Hepatocyte (in vitro differentiated cells): ENCODE results near the gene IGSF22. TPM values are rescaled to one million over a fixed set of nuclear protein-coding genes. Genes with fewer than 3 reads are reported as not detected.

Source experiments
- DNase-seq: peaks from one replicate; pipeline ENCODE4 v3.0.0-alpha.2; 2016; ENCODE audit warnings: low spot score
- H2AFZ ChIP-seq: fragments of 200-600 bp; sonication (generic); 2 replicates; pipeline ENCODE4 v1.6.0; 2016; ENCODE audit warnings: antibody characterized with exemption, mild to moderate bottlenecking
- H3K27ac ChIP-seq: fragments of 200-600 bp; sonication (generic); 2 replicates; pipeline ENCODE4 v1.5.1; 2016; ENCODE audit warnings: mild to moderate bottlenecking
- H3K27me3 ChIP-seq: fragments of 200-600 bp; sonication (generic); 2 replicates; pipeline ENCODE4 v1.6.1; 2016
- H3K36me3 ChIP-seq: fragments of 200-600 bp; sonication (generic); replicated peaks from 2 replicates; pipeline ENCODE4 v1.5.1; 2016; ENCODE audit warnings: low read depth; ENCODE audit not compliant: insufficient read depth
- H3K4me1 ChIP-seq: fragments of 200-600 bp; sonication (generic); 2 replicates; pipeline ENCODE4 v1.5.1; 2016; ENCODE audit warnings: mild to moderate bottlenecking, moderate library complexity; ENCODE audit not compliant: insufficient read depth
- H3K4me2 ChIP-seq: fragments of 200-600 bp; sonication (generic); 2 replicates; pipeline ENCODE4 v1.6.0; 2016
- H3K4me3 ChIP-seq: fragments of 200-600 bp; sonication (generic); 2 replicates; pipeline ENCODE4 v1.5.1; 2016; ENCODE audit warnings: mild to moderate bottlenecking
- H3K79me2 ChIP-seq: fragments of 200-600 bp; sonication (generic); 2 replicates; pipeline ENCODE4 v1.6.0; 2017; ENCODE audit warnings: mild to moderate bottlenecking
- H3K9me2 ChIP-seq: fragments of 200-600 bp; sonication (generic); replicated peaks from 2 replicates; pipeline ENCODE4 v1.6.0; 2017; ENCODE audit warnings: mild to moderate bottlenecking; ENCODE audit not compliant: insufficient read depth
- H3K9me3 ChIP-seq: fragments of 200-600 bp; sonication (generic); 2 replicates; pipeline ENCODE4 v1.5.1; 2016; ENCODE audit warnings: low read depth, mild to moderate bottlenecking
- H4K20me1 ChIP-seq: fragments of 200-600 bp; sonication (generic); 2 replicates; pipeline ENCODE4 v1.6.0; 2016; ENCODE audit warnings: mild to moderate bottlenecking; ENCODE audit not compliant: insufficient read depth, poor library complexity, severe bottlenecking
- EZH2 ChIP-seq: fragments of 200-600 bp; sonication (generic); IDR thresholded peaks from 2 replicates; pipeline ENCODE4 v1.6.1; 2016; ENCODE audit warnings: antibody characterized with exemption, mild to moderate bottlenecking, borderline replicate concordance
- EZH2phosphoT487 ChIP-seq: fragments of 200-600 bp; sonication (generic); IDR thresholded peaks from one replicate; pipeline ENCODE4 v1.6.1; 2018; ENCODE audit warnings: antibody characterized with exemption, mild to moderate bottlenecking, low read depth, moderate library complexity; ENCODE audit not compliant: unreplicated experiment, severe bottlenecking
- WGBS: methylation state at CpG from one replicate; pipeline ENCODE4 v1.1.6; 2016; ENCODE audit warnings: low lambda C conversion rate; ENCODE audit errors: missing lambda C conversion rate; 5-methylcytosine and 5-hydroxymethylcytosine counted together
- polyA plus RNA-seq: library from polyadenylated mRNA; unstranded; fragments of >200 nt; fragmentation: Nextera tagmentation; extraction: Ambion mirVana; gene quantifications from 2 replicates; pipeline ENCODE4 v1.2.1, GENCODE V29; 2016
- total RNA-seq: library from RNA; depleted of rRNA; stranded (reverse); fragments of >200 nt; gene quantifications from 2 replicates; pipeline ENCODE4 v1.2.3, GENCODE V29; 2014
- TF ChIP-seq, protein P1 (sequence below): fragments of 200-600 bp; sonication (generic); IDR thresholded peaks from 2 replicates; pipeline ENCODE4 v1.5.1; 2016; ENCODE audit warnings: antibody characterized with exemption, mild to moderate bottlenecking; ENCODE audit not compliant: poor library complexity

Gene IGSF22
- total and polyA plus RNA-seq, 2 experiments from 2014 or later = not detected

DNA sequence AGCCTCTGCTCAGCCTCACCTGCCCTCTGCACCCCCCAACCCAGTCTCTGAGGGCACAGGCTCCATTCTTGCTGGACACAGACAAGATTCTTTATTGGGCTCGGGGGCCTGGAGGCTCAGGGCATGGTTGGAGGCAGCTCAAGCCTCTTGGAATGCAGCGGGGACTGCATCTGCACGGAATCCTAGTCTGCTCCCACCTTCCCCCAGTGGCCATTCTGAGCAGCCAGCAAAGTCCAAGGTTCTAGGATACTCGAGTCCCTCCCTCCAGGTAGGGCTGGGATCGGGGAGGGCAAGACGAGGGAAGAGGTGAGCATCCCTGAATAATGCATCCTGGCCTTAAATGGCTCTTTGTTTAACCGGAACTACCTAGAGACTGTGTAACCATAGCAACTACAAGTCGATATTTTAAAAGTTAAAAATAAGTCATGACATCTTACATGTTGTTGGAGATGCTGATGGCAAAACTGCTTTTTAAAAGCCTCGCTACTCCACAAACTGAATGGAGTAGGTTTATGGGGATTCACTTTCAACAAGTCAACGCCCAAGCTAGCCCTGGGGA is 10.7 kb upstream of the IGSF22 start:
- no peak for DNase-seq
- no peaks in the 10 kb centered on the region for H3K9me3 ChIP-seq
- H4K20me1 ChIP-seq = no peaks in the 10 kb centered on the region
- no peak overlapping the region for H2AFZ ChIP-seq
- no peak overlapping the region for H3K4me3 ChIP-seq
- no peaks in the 10 kb centered on the region for H3K36me3 ChIP-seq
- H3K4me1 ChIP-seq = no peaks in the 10 kb centered on the region
- H3K79me2 ChIP-seq = no peaks in the 10 kb centered on the region
- H3K4me2 ChIP-seq = no peak overlapping the region
- H3K27ac ChIP-seq = no peak overlapping the region
- TF ChIP-seq, protein P1, sequence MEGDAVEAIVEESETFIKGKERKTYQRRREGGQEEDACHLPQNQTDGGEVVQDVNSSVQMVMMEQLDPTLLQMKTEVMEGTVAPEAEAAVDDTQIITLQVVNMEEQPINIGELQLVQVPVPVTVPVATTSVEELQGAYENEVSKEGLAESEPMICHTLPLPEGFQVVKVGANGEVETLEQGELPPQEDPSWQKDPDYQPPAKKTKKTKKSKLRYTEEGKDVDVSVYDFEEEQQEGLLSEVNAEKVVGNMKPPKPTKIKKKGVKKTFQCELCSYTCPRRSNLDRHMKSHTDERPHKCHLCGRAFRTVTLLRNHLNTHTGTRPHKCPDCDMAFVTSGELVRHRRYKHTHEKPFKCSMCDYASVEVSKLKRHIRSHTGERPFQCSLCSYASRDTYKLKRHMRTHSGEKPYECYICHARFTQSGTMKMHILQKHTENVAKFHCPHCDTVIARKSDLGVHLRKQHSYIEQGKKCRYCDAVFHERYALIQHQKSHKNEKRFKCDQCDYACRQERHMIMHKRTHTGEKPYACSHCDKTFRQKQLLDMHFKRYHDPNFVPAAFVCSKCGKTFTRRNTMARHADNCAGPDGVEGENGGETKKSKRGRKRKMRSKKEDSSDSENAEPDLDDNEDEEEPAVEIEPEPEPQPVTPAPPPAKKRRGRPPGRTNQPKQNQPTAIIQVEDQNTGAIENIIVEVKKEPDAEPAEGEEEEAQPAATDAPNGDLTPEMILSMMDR = no peak
- TF ChIP-seq EZH2phosphoT487 (no peak), EZH2 (no peak)
- WGBS = 57% methylated on average over 10 of the region's 10 CpGs
- H3K27me3 ChIP-seq = no peaks in the 10 kb centered on the region
- no peaks in the 10 kb centered on the region for H3K9me2 ChIP-seq

DNA sequence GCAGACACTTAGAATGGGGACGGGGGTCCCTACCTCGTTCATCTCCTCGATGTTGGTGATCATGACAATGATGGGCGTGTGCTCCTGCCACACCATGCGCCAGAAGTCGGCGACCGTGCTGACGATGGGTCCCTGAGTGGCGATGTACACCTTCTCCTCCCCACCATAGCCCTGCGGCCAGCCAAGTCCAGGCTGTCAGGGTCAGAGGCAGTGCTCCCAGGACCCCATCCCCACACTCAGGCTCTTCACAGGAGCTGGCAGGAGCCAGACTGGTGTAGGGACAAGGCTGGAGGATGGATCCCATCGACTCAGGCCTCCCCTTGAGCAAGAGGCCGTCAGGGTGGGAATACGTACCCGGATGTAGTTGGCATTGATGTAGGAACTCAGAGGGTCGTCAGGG is 7.2 kb upstream of the IGSF22 start:
- Histone ChIP-seq H3K36me3 (no peaks in the 10 kb centered on the region), H3K9me3 (no peaks in the 10 kb centered on the region), H4K20me1 (no peaks in the 10 kb centered on the region), H3K9me2 (no peaks in the 10 kb centered on the region), H3K4me1 (no peaks in the 10 kb centered on the region), H3K79me2 (no peaks in the 10 kb centered on the region), H2AFZ (no peak overlapping the region), H3K4me3 (no peak overlapping the region), H3K4me2 (no peak overlapping the region), H3K27ac (no peak overlapping the region), H3K27me3 (no peaks in the 10 kb centered on the region)
- TF ChIP-seq, protein P1 = no peak
- TF ChIP-seq EZH2phosphoT487 (no peak), EZH2 (no peak)
- DNase-seq = no peak
- 96% methylated on average over 16 of the region's 16 CpGs for WGBS

DNA sequence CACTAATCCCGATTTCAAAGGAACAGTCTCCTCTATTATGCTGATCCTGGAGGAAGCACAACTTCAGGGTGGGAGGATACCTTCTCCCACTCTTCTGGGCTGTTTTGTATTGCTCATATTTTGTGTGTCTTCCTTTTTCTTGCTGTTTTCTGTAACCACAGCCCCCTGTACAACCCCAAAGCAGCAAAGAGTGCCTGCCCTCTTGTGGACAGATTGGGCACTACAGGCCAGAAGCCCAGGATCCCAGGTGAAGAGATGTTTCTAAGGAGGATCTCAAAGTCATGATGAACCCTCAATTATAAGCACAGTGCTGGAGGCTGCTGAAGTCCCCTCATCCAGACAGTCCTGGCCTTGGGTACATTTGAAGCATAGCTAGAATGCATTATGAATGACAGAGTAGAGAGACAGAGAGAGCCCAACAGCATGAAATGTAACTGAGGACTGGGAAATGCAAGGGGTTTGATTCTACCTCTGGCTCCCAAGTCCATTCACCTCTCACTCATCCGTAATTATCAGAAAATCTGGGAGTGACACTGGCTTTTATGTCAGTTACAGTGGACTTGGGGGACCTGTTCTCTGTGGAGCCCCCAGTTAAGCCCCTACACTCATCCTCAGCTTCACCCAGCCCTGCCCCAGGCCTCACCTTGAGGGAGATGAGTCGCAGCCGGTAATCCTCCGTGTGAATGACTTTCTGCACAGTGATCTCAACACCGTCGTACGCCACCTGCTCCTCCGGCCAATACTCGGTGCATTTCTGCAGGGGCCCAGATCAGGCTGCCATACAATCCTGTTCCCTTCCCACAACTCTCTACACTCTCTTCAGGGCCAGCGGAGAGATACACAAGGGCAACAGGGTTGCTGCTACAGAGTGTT is 6.2 kb upstream of the IGSF22 start:
- H3K4me1 ChIP-seq = no peaks in the 10 kb centered on the region
- no peak overlapping the region for H3K4me3 ChIP-seq
- H3K27ac ChIP-seq = no peak overlapping the region
- no peaks in the 10 kb centered on the region for H3K36me3 ChIP-seq
- H3K9me3 ChIP-seq = no peaks in the 10 kb centered on the region
- 72% methylated on average over 11 of the region's 11 CpGs for WGBS
- TF ChIP-seq EZH2 (no peak), EZH2phosphoT487 (no peak)
- TF ChIP-seq, protein P1 = peak; percentile 97
- DNase-seq = peak; percentile 54
- H3K4me2 ChIP-seq = no peak overlapping the region
- H3K9me2 ChIP-seq = no peaks in the 10 kb centered on the region
- no peaks in the 10 kb centered on the region for H3K79me2 ChIP-seq
- H2AFZ ChIP-seq = no peak overlapping the region
- no peaks in the 10 kb centered on the region for H3K27me3 ChIP-seq
- no peaks in the 10 kb centered on the region for H4K20me1 ChIP-seq
